HG02623 (cell line): ENCODE data around the gene AGL.
"Not testable (repeated sequence)": the region's sequence is repeated elsewhere in the genome, so short reads cannot be mapped to it uniquely, and the experiment has no call there.

Experiments used
- ATAC-seq: cut with Tn5 transposase; IDR thresholded peaks from one replicate; pipeline ENCODE4 v1.9.1; 2021; ENCODE audit warnings: moderate library complexity; ENCODE audit not compliant: unreplicated experiment

Gene AGL

DNA sequence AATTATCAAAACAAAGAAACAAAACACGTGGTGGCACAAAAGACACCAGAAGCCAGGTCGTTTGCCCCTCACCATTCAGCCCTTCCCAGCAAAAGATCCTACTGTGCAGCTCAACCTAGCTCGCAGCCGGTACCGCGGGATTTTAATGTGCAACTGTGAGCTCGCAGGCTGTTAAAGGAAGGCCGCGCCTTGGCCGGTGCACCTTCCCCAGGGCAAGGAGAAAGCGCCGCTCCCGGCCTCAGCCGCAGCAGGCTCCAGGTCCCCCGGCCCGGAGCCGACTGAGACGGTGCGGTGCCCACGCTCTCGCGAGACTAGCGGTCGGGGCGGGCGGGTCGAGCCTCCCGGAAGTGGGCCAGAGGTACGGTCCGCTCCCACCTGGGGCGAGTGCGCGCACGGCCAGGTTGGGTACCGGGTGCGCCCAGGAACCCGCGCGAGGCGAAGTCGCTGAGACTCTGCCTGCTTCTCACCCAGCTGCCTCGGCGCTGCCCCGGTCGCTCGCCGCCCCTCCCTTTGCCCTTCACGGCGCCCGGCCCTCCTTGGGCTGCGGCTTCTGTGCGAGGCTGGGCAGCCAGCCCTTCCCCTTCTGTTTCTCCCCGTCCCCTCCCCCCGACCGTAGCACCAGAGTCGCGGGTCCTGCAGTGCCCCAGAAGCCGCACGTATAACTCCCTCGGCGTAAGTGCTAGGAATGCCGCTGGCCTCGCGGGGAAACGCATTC lies at the start of gene AGL:
TSS of gene AGL (plus strand) at position 618 of the 715 bp plus-strand sequence. CDS start 682 bp downstream, outside the sequence.
- ATAC-seq, result peak; percentile 98

DNA sequence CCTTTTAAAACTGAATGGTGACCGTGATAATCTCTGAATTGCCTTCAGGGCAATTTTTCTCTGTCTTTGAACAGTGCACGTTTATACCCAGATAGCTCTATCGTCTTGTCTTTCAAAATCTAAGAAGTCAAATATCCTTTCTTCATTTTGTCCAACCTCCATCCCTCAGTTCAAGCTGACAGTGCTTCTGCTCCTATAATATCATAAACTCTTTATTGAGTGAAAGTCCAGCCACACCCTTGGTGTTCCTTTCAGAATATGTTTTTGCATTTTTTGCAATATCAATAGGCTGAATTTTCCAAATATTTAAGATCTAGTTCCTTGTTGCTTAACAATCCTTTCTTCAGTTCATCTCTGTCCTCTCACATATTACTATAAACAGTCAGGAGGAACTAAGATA lies 48.6 kb upstream of the AGL start:
- ATAC-seq, result no peak

DNA sequence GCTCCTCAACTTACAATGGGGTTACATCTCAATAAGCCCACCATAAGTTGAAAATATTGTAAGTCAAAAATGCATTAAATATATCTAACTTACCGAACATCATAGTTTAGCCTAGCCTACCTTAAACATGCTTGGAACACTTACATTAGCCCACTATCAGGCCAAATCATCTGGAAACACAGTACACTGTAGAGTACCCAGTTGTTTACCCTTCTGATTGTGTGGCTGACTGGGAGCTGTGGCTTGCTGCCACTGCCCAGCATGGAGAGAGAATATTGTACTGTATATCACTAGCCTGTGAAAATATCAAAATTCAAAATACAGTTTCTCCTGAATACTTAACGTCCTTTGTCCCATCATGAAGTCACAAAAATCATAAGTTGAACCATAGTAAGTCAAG lies 43.3 kb upstream of the AGL start:
- no peak for ATAC-seq

DNA sequence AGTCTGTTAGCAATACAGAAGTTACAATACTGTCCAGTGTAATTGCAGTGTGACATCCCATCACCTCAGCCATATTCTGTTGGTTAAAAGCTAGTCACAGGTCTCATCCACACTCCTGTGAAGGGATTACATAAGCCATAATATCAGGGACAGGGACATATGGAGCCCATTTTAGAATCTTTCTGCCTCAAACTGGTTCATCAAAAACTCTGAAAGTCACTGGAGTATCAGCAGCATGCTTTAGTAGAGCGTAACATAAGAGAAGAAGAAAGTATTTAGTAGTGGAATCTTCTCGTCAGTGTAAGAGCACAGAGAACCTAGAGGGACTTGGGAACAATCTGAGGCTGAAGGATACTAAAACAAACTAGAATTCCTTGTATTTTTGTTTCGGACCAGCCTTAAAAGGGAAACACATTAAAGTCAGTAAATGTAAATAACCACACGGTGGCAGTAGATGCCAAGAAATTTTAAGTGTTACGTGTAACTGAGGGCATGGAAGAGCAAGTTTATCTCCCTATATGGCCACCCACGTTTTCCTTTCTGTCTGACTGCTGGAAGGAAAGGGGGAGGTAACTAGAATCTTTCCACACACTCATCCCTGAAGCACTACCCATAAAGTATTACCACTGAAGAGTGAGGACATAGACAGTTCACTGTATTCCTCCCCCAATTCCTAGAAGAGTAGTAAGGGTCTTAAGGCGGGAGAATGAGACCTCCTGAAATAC lies 41.6 kb upstream of the AGL start:
- peak; percentile 84 for ATAC-seq

DNA sequence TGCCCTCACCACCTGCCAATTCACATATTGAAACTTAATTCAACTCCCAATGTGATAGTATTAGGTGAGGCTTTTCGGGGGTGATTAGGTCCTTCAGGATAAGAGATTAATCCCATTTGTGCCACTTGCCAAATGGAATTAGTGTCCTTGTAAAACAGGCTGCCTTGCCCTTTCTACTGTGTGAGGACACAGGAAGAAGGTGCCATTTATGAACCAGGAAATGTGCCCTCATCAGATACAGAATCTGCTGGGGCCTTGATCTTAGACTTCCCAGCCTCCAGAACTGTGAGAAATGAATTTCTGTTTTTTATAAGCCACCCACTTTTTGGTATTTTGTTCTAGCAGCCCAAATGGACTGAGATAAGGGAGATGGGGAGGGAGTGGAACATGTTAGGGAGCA lies 39.1 kb upstream of the AGL start:
- ATAC-seq, result no peak

DNA sequence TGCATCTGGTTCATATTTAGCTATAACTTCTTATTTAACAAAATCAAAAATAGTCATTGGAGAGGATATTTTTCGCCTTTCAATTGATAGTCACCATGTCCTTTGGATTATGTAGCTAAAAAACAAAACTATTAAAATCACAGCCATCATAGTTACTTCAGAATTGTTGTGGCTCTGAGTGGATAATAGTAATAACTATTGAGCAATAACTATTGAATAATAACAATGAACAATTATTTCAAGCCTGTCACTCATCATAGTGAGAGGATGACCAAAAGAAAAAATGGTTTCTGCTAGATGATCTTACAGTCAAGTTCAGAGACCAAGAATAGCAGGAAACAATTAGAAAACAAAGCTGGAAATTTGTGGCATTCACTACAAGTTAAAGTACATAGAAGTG lies 38.4 kb upstream of the AGL start:
- ATAC-seq, result no peak

DNA sequence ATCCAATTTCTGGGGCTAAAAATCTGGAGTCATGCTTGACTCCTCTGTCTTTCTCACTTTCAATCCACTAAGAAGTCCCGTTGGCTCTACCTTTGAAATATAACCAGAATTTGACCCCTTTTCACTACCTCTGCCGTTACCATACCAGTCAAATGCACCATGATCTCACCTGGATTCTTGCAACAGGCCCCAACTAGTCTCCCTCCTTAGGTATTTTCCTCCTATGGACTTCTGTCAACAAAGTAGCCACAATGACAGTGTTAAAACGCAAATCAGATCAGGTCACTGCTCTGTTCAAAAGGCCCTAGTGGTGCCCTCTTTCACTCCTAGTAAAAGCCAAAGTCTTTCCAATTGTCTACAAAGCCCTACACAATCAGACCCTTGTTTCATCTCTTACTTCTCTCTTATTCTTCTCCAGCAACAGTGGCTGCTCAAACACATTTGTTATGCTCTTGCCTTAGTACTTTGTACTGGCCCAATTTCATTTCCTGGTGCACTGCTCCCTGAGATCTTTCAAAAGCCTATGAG lies 35.7 kb upstream of the AGL start:
- ATAC-seq, result no peak

DNA sequence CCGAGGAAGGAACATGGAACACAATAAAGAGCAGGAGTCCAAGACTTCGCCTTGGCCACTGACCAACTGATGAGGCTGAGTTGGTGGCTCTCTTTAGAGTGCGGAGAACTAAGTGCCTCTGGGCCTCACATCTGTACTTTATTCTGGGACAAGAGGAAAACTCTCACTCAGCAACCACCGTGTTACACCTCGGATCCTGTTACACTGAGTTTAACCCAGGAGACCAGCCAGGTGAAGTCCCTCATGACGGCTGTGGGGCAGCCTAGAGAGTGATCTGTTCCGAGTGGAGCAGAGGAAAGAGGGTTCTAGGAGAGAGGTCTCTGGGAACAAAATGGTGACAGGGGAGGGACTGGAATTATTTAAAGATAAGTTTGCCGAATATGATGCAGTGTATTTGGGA lies 33.5 kb upstream of the AGL start:
- no peak for ATAC-seq

DNA sequence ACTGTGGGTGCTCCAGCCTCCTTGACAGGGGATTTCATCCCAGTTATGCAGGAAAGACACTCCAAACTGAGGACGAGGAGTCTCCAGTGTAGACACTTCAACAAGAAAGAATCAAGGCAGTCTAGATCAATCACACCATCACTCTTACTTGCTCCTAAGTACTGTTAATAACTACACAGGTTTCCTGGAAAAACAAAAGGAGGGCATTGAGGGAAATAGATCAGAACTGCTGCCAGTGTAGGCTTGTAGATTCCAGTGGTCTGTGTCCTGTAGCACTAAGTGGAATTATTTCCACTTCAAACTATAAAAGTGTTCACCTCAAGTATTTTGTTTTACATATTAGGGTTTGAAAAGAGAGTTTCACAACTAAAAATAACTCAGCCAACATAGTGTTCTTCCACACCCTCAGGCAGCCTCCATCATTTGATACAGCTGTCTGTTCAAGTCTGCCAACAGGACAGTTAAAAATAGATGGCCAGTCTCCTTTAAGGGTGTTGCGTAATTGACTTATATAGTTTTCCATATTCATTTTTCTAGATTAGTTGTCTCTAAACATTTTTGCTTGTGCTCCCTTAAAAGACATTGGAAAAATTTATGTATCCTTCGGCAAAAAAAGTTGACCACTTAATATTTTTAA lies 32.0 kb upstream of the AGL start:
- no peak for ATAC-seq

DNA sequence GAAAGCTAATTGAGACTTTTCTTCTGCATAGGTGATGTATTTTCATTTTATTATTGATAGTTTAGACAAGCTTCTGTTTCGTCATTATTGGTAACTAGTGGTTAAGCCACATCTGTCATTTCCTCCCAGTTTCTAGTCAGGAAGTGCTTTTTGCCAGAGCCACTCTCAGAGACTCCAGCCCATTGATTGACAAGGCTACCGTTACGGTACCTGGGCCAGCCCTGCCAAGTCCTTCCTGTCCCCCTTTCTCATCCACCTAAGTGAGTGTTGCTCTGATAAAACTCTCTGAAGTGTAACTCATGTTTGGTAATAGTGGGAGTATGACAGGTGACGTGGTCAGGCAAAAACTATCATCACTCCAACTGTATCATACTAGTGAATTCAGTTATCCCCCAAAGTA lies 29.6 kb upstream of the AGL start:
- ATAC-seq, result peak; percentile 93

DNA sequence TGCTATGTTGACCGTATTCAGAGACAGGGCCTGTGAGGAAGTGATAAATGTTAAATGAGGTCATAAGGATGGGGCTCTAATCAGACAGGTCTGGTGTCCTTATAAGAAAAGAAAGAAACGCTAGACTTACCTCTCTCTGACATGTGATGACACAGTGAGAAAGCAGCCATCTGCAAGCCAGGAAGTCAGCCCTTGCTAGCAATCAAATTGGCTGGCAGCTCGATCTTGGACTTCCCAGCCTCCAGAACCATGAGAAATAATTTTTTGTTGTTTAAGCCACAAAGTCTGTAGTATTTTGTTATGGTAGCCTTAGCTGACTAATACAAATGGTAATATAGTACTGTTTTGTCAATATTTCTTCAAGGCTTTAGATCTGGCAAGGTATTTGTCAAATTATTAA lies 25.1 kb upstream of the AGL start:
- ATAC-seq, result no peak

DNA sequence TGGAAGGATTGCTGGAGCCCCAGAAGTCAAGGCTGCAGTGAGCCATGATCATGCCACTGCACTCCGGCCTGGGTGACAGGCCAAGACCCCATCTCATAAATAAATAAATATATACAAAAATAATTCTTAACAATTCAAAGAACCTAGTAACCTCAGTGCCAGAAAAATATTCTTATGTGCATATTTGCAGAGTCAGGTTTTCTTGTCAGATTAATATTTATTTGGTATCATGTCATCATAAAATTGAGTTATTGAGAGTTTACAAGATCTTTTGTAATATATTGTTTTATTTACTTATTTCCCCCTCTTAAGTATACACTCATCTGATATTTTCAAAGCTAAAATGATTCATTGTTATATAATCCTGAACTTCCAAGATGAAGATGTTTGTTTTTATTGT lies 24.5 kb upstream of the AGL start:
- no peak for ATAC-seq

DNA sequence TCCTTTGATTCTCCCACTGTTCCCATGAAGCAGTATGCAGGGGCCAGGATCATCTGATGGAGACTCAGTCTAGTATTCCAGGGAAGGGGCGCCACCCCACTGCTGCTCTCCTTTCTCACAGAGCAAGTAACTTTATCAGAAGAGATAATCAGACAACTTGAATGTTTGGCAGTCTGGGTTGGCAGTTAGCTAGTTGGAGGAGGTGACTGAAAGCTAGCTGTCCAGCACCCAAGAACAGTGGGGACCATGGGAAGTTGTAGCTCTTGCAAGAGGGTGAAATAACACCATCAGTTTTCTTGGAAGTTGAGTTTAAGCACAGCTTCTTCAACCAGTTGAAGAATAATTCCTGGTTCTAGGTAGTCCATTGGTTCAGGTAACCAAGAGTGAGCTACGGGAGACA lies 22.2 kb upstream of the AGL start:
- no peak for ATAC-seq

DNA sequence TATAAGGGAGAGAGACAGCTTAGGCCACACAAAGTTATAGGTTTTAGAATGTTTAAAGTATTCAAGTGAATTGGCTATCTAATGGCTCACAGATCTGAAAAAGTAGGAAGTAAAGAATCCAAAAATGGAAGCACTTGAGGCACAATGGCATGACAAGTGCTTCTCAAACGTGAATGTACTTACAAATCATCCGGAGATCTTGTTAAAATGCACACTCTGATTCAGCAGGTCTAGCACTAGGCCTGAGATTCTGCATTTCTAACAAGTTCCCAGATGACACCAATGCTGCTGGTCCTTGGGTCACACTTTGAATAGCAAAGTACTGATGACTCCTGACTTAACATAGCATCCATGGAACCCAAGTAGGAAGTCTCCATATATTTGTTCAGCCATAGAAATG lies 20.9 kb upstream of the AGL start:
- ATAC-seq, result no peak

DNA sequence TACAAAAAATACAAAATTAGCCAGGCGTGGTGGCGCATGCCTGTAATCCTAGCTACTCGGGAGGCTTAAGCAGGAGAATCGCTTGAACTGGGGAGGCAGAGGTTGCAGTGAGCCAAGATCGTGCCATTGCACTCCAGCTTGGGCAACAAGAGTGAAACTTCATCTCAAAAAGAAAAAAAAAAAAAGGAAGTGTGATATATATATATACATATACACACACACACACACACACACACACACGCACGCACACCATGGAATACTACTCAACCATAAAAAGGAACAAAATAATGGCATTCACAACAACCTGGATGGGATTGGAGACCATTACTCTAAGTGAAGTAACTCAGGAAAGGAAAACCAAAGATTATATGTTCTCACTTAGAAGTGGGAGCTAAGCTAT lies 16.2 kb upstream of the AGL start:
- not testable (repeated sequence) for ATAC-seq

DNA sequence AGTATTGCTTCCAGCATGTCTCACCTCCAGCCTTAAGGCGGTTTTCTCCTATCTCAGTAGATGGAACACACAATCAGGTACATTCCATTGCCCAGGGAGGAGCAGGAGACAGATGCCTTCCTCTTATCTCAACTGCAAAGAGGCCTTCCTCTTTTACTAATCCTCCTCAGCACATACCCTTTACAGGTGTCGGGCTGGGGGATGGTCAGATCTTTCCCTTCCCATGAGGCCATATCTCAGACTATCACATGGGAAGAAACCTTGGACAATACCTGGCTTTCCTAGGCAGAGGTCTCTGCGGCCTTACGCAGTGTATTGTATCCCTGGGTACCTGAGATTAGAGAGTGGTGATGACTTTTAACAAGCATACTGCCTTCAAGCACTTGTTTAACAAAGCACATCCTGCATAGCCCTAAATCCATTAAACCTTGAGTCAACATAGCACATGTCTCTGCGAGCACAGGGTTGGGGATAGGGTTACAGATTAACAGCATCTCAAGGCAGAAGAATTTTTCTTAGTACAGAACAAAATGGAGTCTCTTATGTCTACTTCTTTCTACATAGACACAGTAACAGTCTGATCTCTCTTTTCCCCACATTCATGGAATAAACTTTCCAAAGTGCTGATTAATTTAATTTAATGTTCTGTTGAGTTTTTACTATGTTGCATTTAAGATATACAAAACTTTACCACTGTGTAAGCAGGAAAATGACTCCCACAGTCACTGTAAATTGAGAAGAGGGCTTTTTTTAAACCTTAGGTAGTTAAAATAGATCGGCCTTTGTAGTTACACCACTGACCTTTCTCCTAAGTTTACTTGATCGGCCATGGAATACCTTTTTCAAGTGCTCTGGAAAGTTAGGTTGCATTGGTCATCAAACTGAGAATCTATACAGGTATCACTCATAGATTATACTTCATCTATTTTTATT lies 13.7 kb upstream of the AGL start:
- not testable (repeated sequence) for ATAC-seq

DNA sequence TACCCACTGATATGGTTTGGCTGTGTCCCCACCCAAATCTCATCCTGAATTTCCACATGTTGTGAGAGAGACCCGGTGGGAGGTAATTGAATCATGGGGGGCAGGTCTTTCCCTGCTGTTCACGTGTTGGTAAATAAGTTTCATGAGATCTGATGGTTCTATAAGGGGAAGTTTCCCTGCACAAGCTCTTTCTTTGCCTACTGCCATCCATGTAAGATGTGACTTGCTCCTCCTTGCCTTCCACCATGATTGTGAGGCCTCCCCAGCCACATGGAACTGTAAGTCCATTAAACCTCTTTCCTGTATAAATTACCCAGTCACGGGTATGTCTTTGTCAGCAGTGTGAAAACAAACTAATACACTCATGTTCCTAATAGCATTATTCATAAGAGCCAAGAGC lies 9.8 kb upstream of the AGL start:
- not testable (repeated sequence) for ATAC-seq

DNA sequence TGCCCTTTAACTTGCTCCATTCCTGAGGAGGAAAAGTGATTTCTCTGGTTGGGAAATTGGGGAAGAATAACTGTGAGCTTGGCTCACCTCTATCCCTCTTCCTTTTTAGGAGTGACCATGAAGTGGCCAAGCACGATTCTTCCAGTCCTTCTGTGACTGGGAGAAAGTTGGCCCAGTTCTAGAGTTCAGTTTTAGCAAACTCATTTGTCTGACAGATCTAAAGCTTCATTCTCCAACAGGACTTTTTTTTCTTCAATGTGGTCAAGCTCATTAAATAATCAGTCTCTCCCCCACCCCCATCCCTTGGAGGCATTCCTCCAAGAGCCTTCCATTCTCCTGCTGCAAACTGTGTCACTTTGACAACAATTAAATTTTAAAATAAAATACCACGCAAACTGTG lies 6.4 kb upstream of the AGL start:
- no peak for ATAC-seq

DNA sequence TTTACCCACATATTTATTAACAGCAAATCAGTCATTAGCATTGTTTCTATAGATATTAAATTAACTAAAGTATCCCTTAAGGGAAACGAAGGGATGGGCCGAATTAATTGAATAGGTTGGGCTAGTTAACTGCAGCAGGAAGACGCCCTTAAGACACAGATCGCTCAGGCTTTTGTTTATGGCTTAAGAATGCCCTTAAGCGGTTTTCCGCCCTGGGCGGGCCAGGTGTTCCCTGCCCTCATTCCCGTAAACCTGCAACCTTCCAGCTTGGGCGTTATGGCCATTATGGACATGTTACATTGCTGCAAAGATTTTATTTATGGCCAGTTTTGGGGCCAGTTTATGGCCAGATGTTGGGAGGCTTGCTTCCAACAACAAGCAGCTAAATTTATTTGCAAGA lies 5.0 kb upstream of the AGL start:
- ATAC-seq, result not testable (repeated sequence)

DNA sequence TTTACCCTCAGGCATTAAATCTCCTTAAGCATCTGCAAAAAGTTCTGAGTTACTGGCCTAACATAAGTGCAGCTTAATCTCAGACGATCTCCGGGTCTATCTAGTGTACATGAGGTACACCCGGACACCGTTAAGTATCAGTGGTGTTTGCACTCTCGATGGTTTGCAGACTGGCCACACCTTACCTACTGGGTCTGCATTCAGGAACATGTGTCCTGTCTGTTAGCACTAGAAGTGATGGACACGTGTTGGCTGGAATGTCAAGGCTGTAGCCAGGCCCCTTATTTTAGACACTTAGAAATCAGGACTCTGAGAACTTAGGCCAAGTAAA lies 783 bp upstream of the AGL start:
- ATAC-seq, result peak; percentile 2
